ENCODE data around the gene SLC7A10.

The SLC7A10 gene

DNA sequence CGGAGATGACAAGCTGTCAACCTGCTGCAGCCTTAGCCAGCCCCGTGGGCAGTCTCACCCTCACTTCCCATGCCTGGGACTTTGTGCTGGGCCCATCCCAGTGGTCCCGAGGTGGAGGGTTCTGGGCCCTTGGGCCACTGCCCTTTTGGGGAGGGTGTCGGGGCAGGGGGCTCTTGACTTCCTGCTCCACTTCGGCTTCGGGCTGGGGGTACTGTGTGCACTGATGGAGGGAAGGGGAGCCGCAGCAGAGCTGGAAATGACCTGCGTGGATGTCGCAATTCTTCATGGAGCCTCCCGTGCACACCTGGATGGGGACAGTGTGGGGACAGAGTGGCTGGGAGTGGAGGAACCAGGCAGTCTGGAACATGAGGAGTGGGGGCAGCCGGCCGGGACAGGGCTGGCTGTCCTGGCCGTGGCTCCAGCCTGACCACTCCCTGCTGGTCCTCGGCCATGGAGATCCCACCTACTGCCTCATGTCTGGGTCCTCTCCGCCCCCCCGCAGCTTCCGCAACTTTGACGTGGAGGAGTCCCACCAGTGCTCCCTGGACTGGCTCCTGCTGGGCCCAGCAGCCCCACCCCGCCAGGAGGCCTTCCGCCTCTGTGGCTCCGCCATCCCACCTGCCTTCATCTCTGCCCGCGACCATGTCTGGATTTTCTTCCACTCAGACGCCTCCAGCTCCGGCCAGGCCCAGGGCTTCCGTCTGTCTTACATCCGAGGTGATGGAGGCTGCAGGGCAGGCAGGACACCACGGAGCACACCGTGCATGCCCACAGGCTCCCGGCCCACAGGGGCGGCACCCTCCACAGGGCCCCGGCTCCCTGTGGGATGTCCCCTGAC lies 21.3 kb downstream of the SLC7A10 start:
- no peak for DNase-seq (ENCODE audit: low read depth)
- TF ChIP-seq, protein P1, sequence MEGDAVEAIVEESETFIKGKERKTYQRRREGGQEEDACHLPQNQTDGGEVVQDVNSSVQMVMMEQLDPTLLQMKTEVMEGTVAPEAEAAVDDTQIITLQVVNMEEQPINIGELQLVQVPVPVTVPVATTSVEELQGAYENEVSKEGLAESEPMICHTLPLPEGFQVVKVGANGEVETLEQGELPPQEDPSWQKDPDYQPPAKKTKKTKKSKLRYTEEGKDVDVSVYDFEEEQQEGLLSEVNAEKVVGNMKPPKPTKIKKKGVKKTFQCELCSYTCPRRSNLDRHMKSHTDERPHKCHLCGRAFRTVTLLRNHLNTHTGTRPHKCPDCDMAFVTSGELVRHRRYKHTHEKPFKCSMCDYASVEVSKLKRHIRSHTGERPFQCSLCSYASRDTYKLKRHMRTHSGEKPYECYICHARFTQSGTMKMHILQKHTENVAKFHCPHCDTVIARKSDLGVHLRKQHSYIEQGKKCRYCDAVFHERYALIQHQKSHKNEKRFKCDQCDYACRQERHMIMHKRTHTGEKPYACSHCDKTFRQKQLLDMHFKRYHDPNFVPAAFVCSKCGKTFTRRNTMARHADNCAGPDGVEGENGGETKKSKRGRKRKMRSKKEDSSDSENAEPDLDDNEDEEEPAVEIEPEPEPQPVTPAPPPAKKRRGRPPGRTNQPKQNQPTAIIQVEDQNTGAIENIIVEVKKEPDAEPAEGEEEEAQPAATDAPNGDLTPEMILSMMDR (IDR thresholded peaks at IDR 0.05; ENCODE audit: low read depth, low read length, missing control alignments) = no peak
- in situ Hi-C loops (cut with HindIII; ENCODE audit: low sequenced_read_pairs) = no loop called here
- H3K4me3 ChIP-seq (ENCODE audit: low read depth, low read length) = no peak overlapping the region

DNA sequence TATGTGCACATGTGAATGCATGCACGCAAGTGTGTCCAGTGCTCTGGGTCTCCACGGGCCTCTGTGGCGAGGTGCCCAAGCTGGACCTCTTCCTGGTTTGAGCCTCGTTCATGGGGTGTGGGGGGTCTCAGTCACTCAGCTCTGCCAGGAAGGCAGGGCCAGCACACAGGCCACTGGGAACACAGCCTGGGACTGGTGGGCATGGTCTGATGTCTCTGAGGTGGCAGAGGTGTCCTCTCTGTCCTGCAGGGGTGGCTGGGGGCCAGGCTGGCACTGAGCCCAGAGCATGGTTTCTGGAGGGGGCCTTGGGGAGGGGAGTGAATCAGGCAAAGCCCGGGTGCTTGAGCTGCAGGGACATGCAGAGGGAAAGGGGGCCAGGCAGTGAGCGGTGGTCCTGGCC lies 22.1 kb downstream of the SLC7A10 start:
- TF ChIP-seq, protein P1 (IDR thresholded peaks at IDR 0.05; ENCODE audit: low read depth, low read length, missing control alignments) = no peak
- H3K4me3 ChIP-seq (ENCODE audit: low read depth, low read length) = no peak overlapping the region
- no peak for DNase-seq (ENCODE audit: low read depth)
- in situ Hi-C loops (cut with HindIII; ENCODE audit: low sequenced_read_pairs) = no loop called here

DNA sequence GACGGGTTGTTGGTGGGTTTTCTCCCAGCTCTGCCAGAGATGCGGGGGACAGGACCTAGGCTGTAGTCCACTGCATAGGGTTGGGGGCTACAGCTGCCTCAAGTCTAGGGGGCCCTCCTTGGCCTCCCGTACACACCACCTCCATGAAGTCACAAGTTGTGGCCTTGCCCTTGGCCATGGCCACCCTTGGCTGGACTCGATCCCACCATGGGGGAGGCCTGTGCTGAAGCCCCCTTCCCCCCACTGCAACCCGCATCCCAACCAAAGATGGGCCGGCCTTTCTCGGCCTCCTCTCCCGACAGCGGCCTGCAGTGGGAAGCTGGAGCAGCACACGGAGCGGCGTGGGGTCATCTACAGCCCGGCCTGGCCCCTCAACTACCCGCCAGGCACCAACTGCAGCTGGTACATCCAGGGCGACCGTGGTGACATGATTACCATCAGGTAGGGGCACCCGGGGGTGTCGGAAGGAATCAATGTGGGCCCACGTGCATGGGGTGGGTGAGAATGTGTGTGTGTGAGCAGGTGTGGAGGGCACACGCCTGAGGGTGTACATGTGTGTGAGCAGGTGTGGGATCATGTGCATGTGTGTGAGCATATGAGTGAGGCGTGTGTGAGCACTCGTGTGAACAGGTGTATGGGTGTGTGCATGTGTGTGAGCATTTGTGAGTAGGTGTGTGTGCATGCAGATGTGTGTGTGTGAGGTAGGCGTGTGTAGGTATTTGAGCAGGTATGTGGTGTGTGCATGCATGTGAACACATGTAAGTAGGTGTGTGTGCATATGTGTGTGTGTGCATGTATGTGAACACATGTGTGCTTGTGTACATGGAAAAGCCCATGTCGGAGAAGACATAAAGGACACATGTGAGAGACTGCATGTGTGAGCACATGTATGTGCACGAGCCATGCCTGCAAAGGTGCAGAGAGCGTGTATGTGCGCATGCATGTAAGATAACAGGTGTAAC lies 22.8 kb downstream of the SLC7A10 start:
- TF ChIP-seq, protein P1 (IDR thresholded peaks at IDR 0.05; ENCODE audit: low read depth, low read length, missing control alignments) = no peak
- no peak overlapping the region for H3K4me3 ChIP-seq (ENCODE audit: low read depth, low read length)
- no peak for DNase-seq (ENCODE audit: low read depth)
- in situ Hi-C loops (cut with HindIII; ENCODE audit: low sequenced_read_pairs) = no loop called here

DNA sequence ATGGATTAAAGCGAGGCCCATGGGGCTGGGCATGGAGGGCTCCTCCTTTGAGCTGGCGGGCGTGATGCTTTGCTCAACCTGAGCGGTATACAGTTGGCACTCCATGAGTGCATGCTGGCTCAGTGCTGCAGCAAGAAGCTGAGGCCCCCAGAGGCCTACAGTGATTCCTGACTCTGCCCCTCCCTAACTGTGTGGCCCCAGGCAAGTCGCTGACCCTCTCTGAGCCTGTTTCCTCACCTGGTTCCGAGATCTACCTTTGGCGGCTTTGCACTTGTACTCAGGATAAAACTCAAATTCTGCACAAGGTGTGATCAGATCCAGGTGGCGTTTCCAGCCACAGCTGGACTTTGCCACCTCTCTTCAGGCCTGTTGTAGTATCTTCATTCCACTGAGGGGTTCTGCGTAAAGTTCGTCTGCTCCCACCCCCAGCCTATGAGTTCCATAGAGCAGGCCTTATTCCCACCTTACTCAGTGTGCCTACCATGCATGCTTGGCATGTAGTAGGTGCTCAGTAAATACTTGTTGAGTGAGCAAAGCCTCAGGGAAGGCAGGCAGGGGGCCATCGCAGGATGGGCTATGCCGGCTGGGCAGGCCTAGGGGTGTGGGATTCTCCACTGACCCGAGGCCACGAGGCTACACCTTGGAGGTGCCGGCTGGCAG lies 23.6 kb downstream of the SLC7A10 start:
- DNase-seq (ENCODE audit: low read depth) = no peak
- TF ChIP-seq, protein P1 (IDR thresholded peaks at IDR 0.05; ENCODE audit: low read depth, low read length, missing control alignments) = no peak
- no peak overlapping the region for H3K4me3 ChIP-seq (ENCODE audit: low read depth, low read length)
- in situ Hi-C loops (cut with HindIII; ENCODE audit: low sequenced_read_pairs) = no loop called here

DNA sequence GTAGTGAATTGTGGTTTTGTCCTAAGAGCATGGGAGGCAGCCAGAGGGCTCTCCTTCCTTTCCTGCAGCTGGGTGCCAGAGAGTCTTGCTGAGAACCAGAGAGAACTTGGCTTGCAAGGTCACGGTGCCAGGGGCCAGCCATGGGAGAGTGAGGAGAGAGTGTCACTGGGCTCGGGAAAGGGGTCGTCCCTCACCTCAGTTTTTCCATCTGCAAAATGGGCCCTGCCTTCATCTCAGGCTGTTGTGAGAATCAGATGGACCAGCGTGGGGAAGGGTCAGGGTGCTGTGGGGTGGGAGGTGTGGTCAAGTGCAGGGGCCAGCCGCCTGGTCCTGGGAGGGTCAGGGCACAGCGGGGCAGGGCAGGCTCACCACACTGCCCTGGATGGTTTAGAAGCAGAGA lies 24.2 kb downstream of the SLC7A10 start:
- in situ Hi-C loops (cut with HindIII; ENCODE audit: low sequenced_read_pairs) = no loop called here

More for the DNA sequence above, 24.2 kb downstream of the SLC7A10 start:
- TF ChIP-seq, protein P1 (IDR thresholded peaks at IDR 0.05; ENCODE audit: low read depth, low read length, missing control alignments) = no peak
- H3K4me3 ChIP-seq (ENCODE audit: low read depth, low read length) = no peak overlapping the region
- DNase-seq (ENCODE audit: low read depth) = no peak
